Effector memory CD8-positive, alpha-beta T cell (primary cell): ENCODE measurements around the gene GALNT18.

Experiments
- ATAC-seq: fragments of 150-1000 bp; cut with Tn5 transposase; replicated peaks from 2 replicates; pipeline ENCODE4 v1.10.0; 2021; ENCODE audit warnings: mild to moderate bottlenecking, moderate library complexity
- DNase-seq, 3 experiments: peaks; one replicate each; pipeline ENCODE4 v3.0.0; 2021
- H3K27ac Mint-ChIP-seq, 2 donors: one replicate each; pipeline ENCODE4 v1.8.0; 2022; ENCODE audit warnings: mild to moderate bottlenecking in 2 of 2, mixed read lengths in 2 of 2, moderate library complexity in 2 of 2
- H3K27me3 Mint-ChIP-seq, 2 donors: one replicate each; pipeline ENCODE4 v1.8.0; 2022; ENCODE audit warnings: mixed read lengths in 2 of 2
- H3K36me3 Mint-ChIP-seq: one replicate; pipeline ENCODE4 v1.8.0; 2022; ENCODE audit warnings: mild to moderate bottlenecking, moderate library complexity, mixed read lengths; ENCODE audit not compliant: insufficient read depth
- H3K4me1 Mint-ChIP-seq, 2 donors: one replicate each; pipeline ENCODE4 v1.8.0; 2022; ENCODE audit warnings: low read depth in 2 of 2, mixed read lengths in 2 of 2
- H3K4me3 Mint-ChIP-seq, 2 donors: one replicate each; pipeline ENCODE4 v1.8.0; 2022; ENCODE audit warnings: mild to moderate bottlenecking in 2 of 2, mixed read lengths in 2 of 2, moderate library complexity in 2 of 2
- H3K9me3 Mint-ChIP-seq, 2 donors: one replicate each; pipeline ENCODE4 v1.8.0; 2022; ENCODE audit warnings: mixed read lengths in 2 of 2

The GALNT18 gene

GRCh38 chr11:11500744-11501487 is 120.9 kb downstream of the GALNT18 start:
- DNase-seq, result no peak
- Mint-ChIP-seq H3K4me3 (no peak overlapping the region), H3K27me3 (peaks cover 0 to 55% of the 10 kb centered on the region in 2 donors), H3K27ac (no peak overlapping the region), H3K36me3 (no peaks in the 10 kb centered on the region), H3K9me3 (no peaks in the 10 kb centered on the region), H3K4me1 (peaks cover 0 to 3% of the 10 kb centered on the region in 2 donors)
- no peak for ATAC-seq

- Mint-ChIP-seq H3K27ac (no peak overlapping the region), H3K4me1 (peaks cover 0 to 3% of the 10 kb centered on the region in 2 donors), H3K9me3 (no peaks in the 10 kb centered on the region), H3K4me3 (no peak overlapping the region), H3K36me3 (no peaks in the 10 kb centered on the region), H3K27me3 (peaks cover 12 to 52% of the 10 kb centered on the region in 2 donors)
- DNase-seq (no peak), ATAC-seq (no peak)
These were observed 122.5 kb downstream of the GALNT18 start for GRCh38 chr11:11499300-11499699.

- no peak overlapping the region for H3K4me3 Mint-ChIP-seq
- H3K27me3 Mint-ChIP-seq, result peaks cover 13 to 53% of the 10 kb centered on the region in 2 donors
- no peaks in the 10 kb centered on the region for H3K36me3 Mint-ChIP-seq
- H3K4me1 Mint-ChIP-seq, result peaks cover 0 to 3% of the 10 kb centered on the region in 2 donors
- no peaks in the 10 kb centered on the region for H3K9me3 Mint-ChIP-seq
- ATAC-seq (no peak), DNase-seq (no peak)
- no peak overlapping the region for H3K27ac Mint-ChIP-seq
These were observed 123.6 kb downstream of the GALNT18 start for GRCh38 chr11:11498195-11498594.

GRCh38 chr11:11496879-11497278 is 124.9 kb downstream of the GALNT18 start:
- ATAC-seq (no peak), DNase-seq (no peak)
- Mint-ChIP-seq H3K27me3 (peaks cover 13 to 51% of the 10 kb centered on the region in 2 donors), H3K36me3 (no peaks in the 10 kb centered on the region), H3K9me3 (no peaks in the 10 kb centered on the region), H3K27ac (no peak overlapping the region), H3K4me3 (no peak overlapping the region), H3K4me1 (peaks cover 0 to 3% of the 10 kb centered on the region in 2 donors)

GRCh38 chr11:11494348-11494747 is 127.5 kb downstream of the GALNT18 start:
- H3K36me3 Mint-ChIP-seq, result no peaks in the 10 kb centered on the region
- H3K9me3 Mint-ChIP-seq, result no peaks in the 10 kb centered on the region
- ATAC-seq (no peak), DNase-seq (no peak)
- H3K4me3 Mint-ChIP-seq, result no peak overlapping the region
- H3K4me1 Mint-ChIP-seq, result no peaks in the 10 kb centered on the region
- peaks cover 13 to 56% of the 10 kb centered on the region in 2 donors for H3K27me3 Mint-ChIP-seq
- H3K27ac Mint-ChIP-seq, result no peak overlapping the region

GRCh38 chr11:11493698-11494097 is 128.1 kb downstream of the GALNT18 start:
- no peak for ATAC-seq

GRCh38 chr11:11491589-11491988 is 130.2 kb downstream of the GALNT18 start:
- no peaks in the 10 kb centered on the region for H3K4me1 Mint-ChIP-seq
- ATAC-seq, result no peak
- DNase-seq, result no peak
- no peak overlapping the region for H3K4me3 Mint-ChIP-seq
- H3K9me3 Mint-ChIP-seq, result no peaks in the 10 kb centered on the region
- H3K27ac Mint-ChIP-seq, result no peak overlapping the region
- H3K27me3 Mint-ChIP-seq, result peaks cover 26 to 69% of the 10 kb centered on the region in 2 donors
- H3K36me3 Mint-ChIP-seq, result no peaks in the 10 kb centered on the region

More at GRCh38 chr11:11493698-11494097, 128.1 kb downstream of the GALNT18 start:
- DNase-seq, result no peak
- H3K36me3 Mint-ChIP-seq, result no peaks in the 10 kb centered on the region
- H3K27me3 Mint-ChIP-seq, result peaks cover 13 to 59% of the 10 kb centered on the region in 2 donors
- H3K4me1 Mint-ChIP-seq, result no peaks in the 10 kb centered on the region
- H3K9me3 Mint-ChIP-seq, result no peaks in the 10 kb centered on the region
- no peak overlapping the region for H3K4me3 Mint-ChIP-seq
- H3K27ac Mint-ChIP-seq, result no peak overlapping the region

- DNase-seq, result no peak
- Mint-ChIP-seq H3K4me3 (no peak overlapping the region), H3K9me3 (no peaks in the 10 kb centered on the region), H3K27me3 (peaks cover 26 to 65% of the 10 kb centered on the region in 2 donors), H3K27ac (no peak overlapping the region), H3K4me1 (no peaks in the 10 kb centered on the region), H3K36me3 (no peaks in the 10 kb centered on the region)
- ATAC-seq, result no peak
These were observed 130.8 kb downstream of the GALNT18 start for GRCh38 chr11:11491014-11491413.

GRCh38 chr11:11486423-11486822 is 135.4 kb downstream of the GALNT18 start:
- no peak for ATAC-seq
- Mint-ChIP-seq H3K27me3 (peaks cover 22 to 65% of the 10 kb centered on the region in 2 donors), H3K9me3 (no peaks in the 10 kb centered on the region), H3K27ac (no peak overlapping the region), H3K4me3 (no peak overlapping the region), H3K4me1 (no peaks in the 10 kb centered on the region), H3K36me3 (peaks cover 3% of the 10 kb centered on the region)
- no peak for DNase-seq

GRCh38 chr11:11486002-11486401 is 135.8 kb downstream of the GALNT18 start:
- peaks cover 3% of the 10 kb centered on the region for H3K36me3 Mint-ChIP-seq
- H3K9me3 Mint-ChIP-seq, result no peaks in the 10 kb centered on the region
- peaks cover 22 to 61% of the 10 kb centered on the region in 2 donors for H3K27me3 Mint-ChIP-seq
- H3K4me3 Mint-ChIP-seq, result no peak overlapping the region
- ATAC-seq (no peak), DNase-seq (no peak)
- no peak overlapping the region for H3K27ac Mint-ChIP-seq
- no peaks in the 10 kb centered on the region for H3K4me1 Mint-ChIP-seq

- peaks cover 22 to 54% of the 10 kb centered on the region in 2 donors for H3K27me3 Mint-ChIP-seq
- no peak overlapping the region for H3K4me3 Mint-ChIP-seq
- ATAC-seq (no peak), DNase-seq (no peak)
- no peak overlapping the region for H3K27ac Mint-ChIP-seq
- H3K9me3 Mint-ChIP-seq, result no peaks in the 10 kb centered on the region
- no peaks in the 10 kb centered on the region for H3K4me1 Mint-ChIP-seq
- peaks cover 3% of the 10 kb centered on the region for H3K36me3 Mint-ChIP-seq
These were observed 138.2 kb downstream of the GALNT18 start for GRCh38 chr11:11483627-11484026.

- Mint-ChIP-seq H3K27ac (no peak overlapping the region), H3K27me3 (peaks cover 17 to 45% of the 10 kb centered on the region in 2 donors), H3K36me3 (peaks cover 3% of the 10 kb centered on the region)
These were observed 139.1 kb downstream of the GALNT18 start for GRCh38 chr11:11482730-11483129.

GRCh38 chr11:11481371-11481770 is 140.4 kb downstream of the GALNT18 start:
- H3K27me3 Mint-ChIP-seq, result peaks cover 16 to 47% of the 10 kb centered on the region in 2 donors
- no peaks in the 10 kb centered on the region for H3K4me1 Mint-ChIP-seq
- H3K36me3 Mint-ChIP-seq, result peaks cover 3% of the 10 kb centered on the region
- no peak overlapping the region for H3K4me3 Mint-ChIP-seq
- H3K9me3 Mint-ChIP-seq, result no peaks in the 10 kb centered on the region
- no peak for ATAC-seq
- DNase-seq, result no peak
- H3K27ac Mint-ChIP-seq, result no peak overlapping the region

More at GRCh38 chr11:11482730-11483129, 139.1 kb downstream of the GALNT18 start:
- ATAC-seq (no peak), DNase-seq (no peak)
- H3K4me3 Mint-ChIP-seq, result no peak overlapping the region
- no peaks in the 10 kb centered on the region for H3K9me3 Mint-ChIP-seq
- H3K4me1 Mint-ChIP-seq, result no peaks in the 10 kb centered on the region

- peaks cover 3% of the 10 kb centered on the region for H3K36me3 Mint-ChIP-seq
- H3K9me3 Mint-ChIP-seq, result no peaks in the 10 kb centered on the region
- H3K27me3 Mint-ChIP-seq, result peaks cover 16 to 51% of the 10 kb centered on the region in 2 donors
- H3K4me1 Mint-ChIP-seq, result no peaks in the 10 kb centered on the region
- DNase-seq, result no peak
- ATAC-seq, result no peak
- H3K4me3 Mint-ChIP-seq, result no peak overlapping the region
- no peak overlapping the region for H3K27ac Mint-ChIP-seq
These were observed 140.8 kb downstream of the GALNT18 start for GRCh38 chr11:11480971-11481370.
